ENCODE measurements around the gene PRTG. TPM values are rescaled to one million over a fixed set of nuclear protein-coding genes. Genes with fewer than 3 reads are reported as not detected.

The PRTG gene
- total RNA-seq, 3 donors from 2014 or later, result 0.41 to 2.0 (median 0.78) TPM

- TF ChIP-seq, protein P1, sequence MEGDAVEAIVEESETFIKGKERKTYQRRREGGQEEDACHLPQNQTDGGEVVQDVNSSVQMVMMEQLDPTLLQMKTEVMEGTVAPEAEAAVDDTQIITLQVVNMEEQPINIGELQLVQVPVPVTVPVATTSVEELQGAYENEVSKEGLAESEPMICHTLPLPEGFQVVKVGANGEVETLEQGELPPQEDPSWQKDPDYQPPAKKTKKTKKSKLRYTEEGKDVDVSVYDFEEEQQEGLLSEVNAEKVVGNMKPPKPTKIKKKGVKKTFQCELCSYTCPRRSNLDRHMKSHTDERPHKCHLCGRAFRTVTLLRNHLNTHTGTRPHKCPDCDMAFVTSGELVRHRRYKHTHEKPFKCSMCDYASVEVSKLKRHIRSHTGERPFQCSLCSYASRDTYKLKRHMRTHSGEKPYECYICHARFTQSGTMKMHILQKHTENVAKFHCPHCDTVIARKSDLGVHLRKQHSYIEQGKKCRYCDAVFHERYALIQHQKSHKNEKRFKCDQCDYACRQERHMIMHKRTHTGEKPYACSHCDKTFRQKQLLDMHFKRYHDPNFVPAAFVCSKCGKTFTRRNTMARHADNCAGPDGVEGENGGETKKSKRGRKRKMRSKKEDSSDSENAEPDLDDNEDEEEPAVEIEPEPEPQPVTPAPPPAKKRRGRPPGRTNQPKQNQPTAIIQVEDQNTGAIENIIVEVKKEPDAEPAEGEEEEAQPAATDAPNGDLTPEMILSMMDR (IDR thresholded peaks at IDR 0.05), result no peak
Measured at GRCh38 chr15:55676507-55676906, 66.4 kb downstream of the PRTG start.

GRCh38 chr15:55673287-55673686, 69.7 kb downstream of the PRTG start:
- intact Hi-C loops (cut with DNase I, micrococcal nuclease), result no loop called here
- no peaks in the 10 kb centered on the region for H3K36me3 ChIP-seq (ENCODE audit: low read depth)
- ATAC-seq (no peak), DNase-seq (no peak)
- H3K9me3 ChIP-seq, result no peaks in the 10 kb centered on the region
- no peaks in the 10 kb centered on the region for H3K4me1 ChIP-seq (ENCODE audit: low read depth)
- H3K4me3 ChIP-seq, result no peak overlapping the region
- TF ChIP-seq, protein P1 (IDR thresholded peaks at IDR 0.05), result no peak

More at GRCh38 chr15:55676507-55676906, 66.4 kb downstream of the PRTG start:
- no peaks in the 10 kb centered on the region for H3K4me1 ChIP-seq (ENCODE audit: low read depth)
- no peak overlapping the region for H3K4me3 ChIP-seq
- H3K36me3 ChIP-seq (ENCODE audit: low read depth), result no peaks in the 10 kb centered on the region
- H3K9me3 ChIP-seq, result no peaks in the 10 kb centered on the region
- ATAC-seq (no peak), DNase-seq (no peak)
- intact Hi-C loops (cut with DNase I, micrococcal nuclease), result no loop called here

DNA sequence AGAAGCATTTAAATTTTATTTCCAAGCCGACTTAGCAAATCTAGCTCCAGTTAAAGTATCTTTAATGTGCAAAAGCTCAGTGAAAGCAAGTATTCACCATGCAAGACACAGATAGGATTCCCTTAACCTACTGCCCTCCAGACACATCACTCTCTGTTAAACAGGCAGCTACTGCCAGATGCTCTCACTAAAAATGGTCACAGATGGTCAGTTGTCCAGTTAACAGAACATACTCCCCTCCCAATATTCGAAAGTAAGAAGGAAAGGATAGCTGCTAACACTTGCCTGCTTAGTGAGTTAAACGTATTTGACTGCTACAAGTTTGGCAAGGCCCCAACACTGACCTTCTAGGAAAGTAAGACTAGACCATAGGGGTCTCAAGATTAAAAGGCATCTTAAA, 73.7 kb downstream of the PRTG start:
- TF ChIP-seq, protein P1 (IDR thresholded peaks at IDR 0.05), result no peak
- ATAC-seq (no peak), DNase-seq (no peak)
- Histone ChIP-seq H3K4me3 (no peak overlapping the region), H3K36me3 (ENCODE audit: low read depth) (no peaks in the 10 kb centered on the region), H3K4me1 (ENCODE audit: low read depth) (no peaks in the 10 kb centered on the region), H3K9me3 (no peaks in the 10 kb centered on the region)
- intact Hi-C loops (cut with DNase I, micrococcal nuclease), result no loop called here

- intact Hi-C loops (cut with DNase I, micrococcal nuclease), result no loop called here
- H3K4me1 ChIP-seq (ENCODE audit: low read depth), result no peaks in the 10 kb centered on the region
- DNase-seq (no peak), ATAC-seq (no peak)
- TF ChIP-seq, protein P1 (IDR thresholded peaks at IDR 0.05), result no peak
- no peaks in the 10 kb centered on the region for H3K36me3 ChIP-seq (ENCODE audit: low read depth)
- no peak overlapping the region for H3K4me3 ChIP-seq
- no peaks in the 10 kb centered on the region for H3K9me3 ChIP-seq
Measured at GRCh38 chr15:55665605-55666227, 77.2 kb downstream of the PRTG start.

DNA sequence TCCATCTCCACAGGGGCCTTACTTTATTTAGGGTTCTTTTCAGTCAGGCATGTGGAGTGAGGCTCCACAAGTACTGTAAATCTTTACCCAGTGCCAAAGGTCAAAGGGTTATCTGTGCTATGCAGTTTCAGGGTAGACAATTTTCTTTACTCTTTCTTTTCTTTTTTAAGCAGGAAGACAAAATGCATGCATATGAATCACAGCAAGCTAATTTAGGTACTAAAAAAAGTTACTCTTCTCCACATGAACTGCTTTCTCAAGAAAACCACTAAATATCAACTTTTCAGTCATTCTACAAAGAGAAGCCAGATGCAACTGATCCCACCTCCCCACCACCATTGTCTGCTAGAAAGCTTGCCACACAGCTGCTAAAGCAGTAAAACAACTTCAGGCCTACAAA, 81.5 kb downstream of the PRTG start:
- no peak for DNase-seq
- no peaks in the 10 kb centered on the region for H3K36me3 ChIP-seq (ENCODE audit: low read depth)
- no peaks in the 10 kb centered on the region for H3K9me3 ChIP-seq
- no peak overlapping the region for H3K4me3 ChIP-seq
- H3K4me1 ChIP-seq (ENCODE audit: low read depth), result no peaks in the 10 kb centered on the region
- no peak for ATAC-seq
- TF ChIP-seq, protein P1 (IDR thresholded peaks at IDR 0.05), result no peak
- intact Hi-C loops (cut with DNase I, micrococcal nuclease), result no loop called here

GRCh38 chr15:55660153-55660552, 82.8 kb downstream of the PRTG start:
- DNase-seq (no peak), ATAC-seq (no peak)
- intact Hi-C loops (cut with DNase I, micrococcal nuclease), result no loop called here
- H3K4me3 ChIP-seq, result no peak overlapping the region
- no peaks in the 10 kb centered on the region for H3K4me1 ChIP-seq (ENCODE audit: low read depth)
- no peaks in the 10 kb centered on the region for H3K9me3 ChIP-seq
- no peaks in the 10 kb centered on the region for H3K36me3 ChIP-seq (ENCODE audit: low read depth)
- TF ChIP-seq, protein P1 (IDR thresholded peaks at IDR 0.05), result no peak
